ENCODE measurements around the gene NIT2.
"Not testable (repeated sequence)": the region's sequence is repeated elsewhere in the genome, so short reads cannot be mapped to it uniquely, and the experiment has no call there.

NIT2 gene

DNA sequence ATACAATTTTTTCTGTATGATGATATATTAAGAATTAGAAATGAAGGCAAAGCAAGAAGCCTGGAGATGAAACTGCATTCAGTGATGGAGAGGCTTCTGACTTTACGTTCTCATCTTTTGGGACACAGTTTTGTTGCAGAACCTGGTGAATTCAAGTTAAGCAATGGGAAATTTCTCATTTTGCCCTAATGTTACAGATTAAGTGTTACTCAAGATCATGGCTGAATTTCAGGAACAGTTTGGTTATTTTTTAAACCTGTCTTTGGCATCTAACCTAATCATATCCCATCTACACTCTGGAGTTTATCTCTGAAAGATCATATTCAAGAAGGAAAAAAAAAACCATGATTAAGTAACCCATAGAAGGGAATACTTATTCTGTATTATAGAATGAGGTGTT, 6.0 kb downstream of the NIT2 start:
- no peaks in the 10 kb centered on the region for H4K20me1 ChIP-seq (ENCODE audit: control insufficient read depth, insufficient read depth, low read depth, low read length)
- no peaks in the 10 kb centered on the region for H3K9me2 ChIP-seq (replicated peaks; ENCODE audit: control insufficient read depth, low read length)
- TF ChIP-seq CTCF (IDR thresholded peaks at IDR 0.05; ENCODE audit: low read depth, low read length, poor library complexity, severe bottlenecking) (no peak), EZH2phosphoT487 (IDR thresholded peaks at IDR 0.05; ENCODE audit: borderline replicate concordance, low read length) (no peak)
- H3K79me2 ChIP-seq (ENCODE audit: control insufficient read depth, low read length): peaks cover 7% of the 10 kb centered on the region
- peaks cover 6% of the 10 kb centered on the region for H3K4me1 ChIP-seq (ENCODE audit: control insufficient read depth, low read length)
- peaks cover 65% of the 10 kb centered on the region for H3K36me3 ChIP-seq (ENCODE audit: control insufficient read depth, low read length)
- H3F3A ChIP-seq (ENCODE audit: control insufficient read depth, insufficient read depth): no peaks in the 10 kb centered on the region
- H3K4me2 ChIP-seq (ENCODE audit: low read length): no peak overlapping the region
- H3K4me3 ChIP-seq (ENCODE audit: low read length): no peak overlapping the region
- peaks cover 6% of the 10 kb centered on the region for H3K9me3 ChIP-seq (ENCODE audit: control insufficient read depth, insufficient read depth, low read length)
- no peak overlapping the region for H3K27ac ChIP-seq (ENCODE audit: low read depth, low read length)
- H3K27me3 ChIP-seq (ENCODE audit: control insufficient read depth, low read length): no peaks in the 10 kb centered on the region

DNA sequence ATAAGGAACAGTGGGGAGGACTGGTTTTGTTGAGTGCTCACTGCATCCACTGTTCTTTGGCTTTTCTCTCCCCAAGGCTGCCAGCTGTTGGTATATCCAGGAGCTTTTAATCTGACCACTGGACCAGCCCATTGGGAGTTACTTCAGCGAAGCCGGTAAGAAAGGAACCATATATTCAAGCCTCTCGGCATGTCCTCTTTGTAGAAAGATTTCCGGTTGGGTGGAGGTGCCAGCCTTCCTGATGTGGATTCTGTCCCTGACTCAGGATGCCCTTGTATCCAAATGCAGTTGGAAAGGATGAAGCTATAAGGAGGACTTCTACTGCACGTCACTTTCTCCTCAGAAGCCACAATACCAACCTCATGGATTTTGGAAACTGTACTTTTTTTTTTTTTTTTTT, 14.2 kb downstream of the NIT2 start:
- Histone ChIP-seq H3K79me2 (ENCODE audit: control insufficient read depth, low read length) (no peaks in the 10 kb centered on the region), H3K36me3 (ENCODE audit: control insufficient read depth, low read length) (peaks cover 76% of the 10 kb centered on the region), H3K4me1 (ENCODE audit: control insufficient read depth, low read length) (no peaks in the 10 kb centered on the region), H4K20me1 (ENCODE audit: control insufficient read depth, insufficient read depth, low read depth, low read length) (no peaks in the 10 kb centered on the region), H3K27me3 (ENCODE audit: control insufficient read depth, low read length) (no peaks in the 10 kb centered on the region), H3K9me2 (replicated peaks; ENCODE audit: control insufficient read depth, low read length) (no peaks in the 10 kb centered on the region), H3K9me3 (ENCODE audit: control insufficient read depth, insufficient read depth, low read length) (peaks cover 4% of the 10 kb centered on the region), H3F3A (ENCODE audit: control insufficient read depth, insufficient read depth) (no peaks in the 10 kb centered on the region), H3K4me3 (ENCODE audit: low read length) (no peak overlapping the region), H3K27ac (ENCODE audit: low read depth, low read length) (no peak overlapping the region), H3K4me2 (ENCODE audit: low read length) (no peak overlapping the region)
- TF ChIP-seq EZH2phosphoT487 (IDR thresholded peaks at IDR 0.05; ENCODE audit: borderline replicate concordance, low read length) (no peak), CTCF (IDR thresholded peaks at IDR 0.05; ENCODE audit: low read depth, low read length, poor library complexity, severe bottlenecking) (no peak)

DNA sequence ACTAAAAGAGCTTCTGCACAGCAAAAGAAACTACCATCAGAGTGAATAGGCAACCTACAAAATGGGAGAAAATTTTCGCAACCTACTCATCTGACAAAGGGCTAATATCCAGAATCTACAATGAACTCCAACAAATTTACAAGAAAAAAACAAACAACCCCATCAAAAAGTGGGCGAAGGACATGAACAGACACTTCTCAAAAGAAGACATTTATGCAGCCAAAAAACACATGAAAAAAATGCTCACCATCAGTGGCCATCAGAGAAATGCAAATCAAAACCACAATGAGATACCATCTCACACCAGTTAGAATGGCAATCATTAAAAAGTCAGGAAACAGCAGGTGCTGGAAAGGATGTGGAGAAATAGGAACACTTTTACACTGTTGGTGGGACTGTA, 17.2 kb downstream of the NIT2 start:
- not testable (repeated sequence) for H3K4me3 ChIP-seq (ENCODE audit: low read length); H3K9me3 ChIP-seq (ENCODE audit: control insufficient read depth, insufficient read depth, low read length); H3F3A ChIP-seq (ENCODE audit: control insufficient read depth, insufficient read depth); H3K27me3 ChIP-seq (ENCODE audit: control insufficient read depth, low read length); H3K4me2 ChIP-seq (ENCODE audit: low read length); H3K9me2 ChIP-seq (replicated peaks; ENCODE audit: control insufficient read depth, low read length); H3K27ac ChIP-seq (ENCODE audit: low read depth, low read length); H3K4me1 ChIP-seq (ENCODE audit: control insufficient read depth, low read length); H3K79me2 ChIP-seq (ENCODE audit: control insufficient read depth, low read length); H4K20me1 ChIP-seq (ENCODE audit: control insufficient read depth, insufficient read depth, low read depth, low read length)
- peaks cover 77% of the 10 kb centered on the region for H3K36me3 ChIP-seq (ENCODE audit: control insufficient read depth, low read length)

DNA sequence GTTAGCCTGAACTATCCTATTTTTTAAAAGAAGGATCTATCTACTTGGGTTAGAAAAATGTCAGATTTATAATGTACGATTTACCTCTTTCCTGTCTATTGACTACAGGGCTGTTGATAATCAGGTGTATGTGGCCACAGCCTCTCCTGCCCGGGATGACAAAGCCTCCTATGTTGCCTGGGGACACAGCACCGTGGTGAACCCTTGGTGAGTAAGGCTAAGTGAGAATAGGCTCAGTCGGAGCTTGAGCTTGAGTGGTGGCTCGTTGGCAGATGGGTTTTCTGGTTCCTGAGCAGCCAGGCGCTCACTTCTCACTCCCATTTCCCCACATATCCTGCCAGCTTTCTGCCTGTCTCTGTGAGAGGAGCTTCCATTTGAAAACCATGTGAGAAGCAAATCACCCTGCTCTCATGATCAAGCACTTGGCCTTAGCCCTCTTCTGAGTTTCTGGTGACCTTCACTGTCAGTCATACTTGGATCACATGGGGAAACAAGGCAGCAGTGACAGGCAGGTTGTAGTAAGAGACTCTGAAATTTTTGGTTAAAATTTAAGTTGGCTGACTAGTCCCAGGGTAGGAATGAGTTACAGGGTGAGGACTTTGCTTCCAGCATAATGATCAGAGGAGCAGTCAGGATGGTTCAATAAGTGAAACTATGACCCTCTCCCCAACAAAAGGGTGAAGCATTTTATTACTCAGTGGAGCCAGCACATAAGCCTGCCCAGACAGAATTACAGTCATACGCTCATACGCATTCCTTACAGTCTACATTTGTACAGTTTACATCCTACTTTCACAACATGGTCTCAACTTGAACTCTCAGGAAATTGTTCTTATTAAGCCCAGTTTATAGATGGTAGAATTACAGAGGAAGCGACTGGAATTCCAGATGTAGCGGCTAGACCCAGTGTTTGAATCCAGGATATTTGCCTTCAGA, 18.0 kb downstream of the NIT2 start:
- Histone ChIP-seq H3K79me2 (ENCODE audit: control insufficient read depth, low read length) (no peaks in the 10 kb centered on the region), H3K4me1 (ENCODE audit: control insufficient read depth, low read length) (no peaks in the 10 kb centered on the region), H3K36me3 (ENCODE audit: control insufficient read depth, low read length) (peaks cover 74% of the 10 kb centered on the region), H3K9me2 (replicated peaks; ENCODE audit: control insufficient read depth, low read length) (no peaks in the 10 kb centered on the region), H3K9me3 (ENCODE audit: control insufficient read depth, insufficient read depth, low read length) (peaks cover 4% of the 10 kb centered on the region), H3K27me3 (ENCODE audit: control insufficient read depth, low read length) (no peaks in the 10 kb centered on the region), H3K27ac (ENCODE audit: low read depth, low read length) (no peak overlapping the region), H3K4me3 (ENCODE audit: low read length) (no peak overlapping the region), H4K20me1 (ENCODE audit: control insufficient read depth, insufficient read depth, low read depth, low read length) (no peaks in the 10 kb centered on the region), H3F3A (ENCODE audit: control insufficient read depth, insufficient read depth) (no peaks in the 10 kb centered on the region), H3K4me2 (ENCODE audit: low read length) (no peak overlapping the region)
- TF ChIP-seq EZH2phosphoT487 (IDR thresholded peaks at IDR 0.05; ENCODE audit: borderline replicate concordance, low read length): no peak
- TF ChIP-seq CTCF (IDR thresholded peaks at IDR 0.05; ENCODE audit: low read depth, low read length, poor library complexity, severe bottlenecking): no peak
